Heart left ventricle (tissue), 13 donors: ENCODE data around the gene WNT16.

Experiments used
- CTCF ChIP-seq, 12 donors: fragments of 200-600 bp; sonication (generic) in 4 of 12; IDR thresholded peaks; one replicate each; pipeline versions ENCODE4 v1.5.0 to v1.8.0; 2018 to 2022; ENCODE audit warnings: antibody characterized with exemption in 12 of 12, mild to moderate bottlenecking in 5 of 12
- POLR2A ChIP-seq, 2 donors: fragments of 450-650 bp; IDR thresholded peaks; one replicate each; pipeline ENCODE4 v1.6.1; 2017; ENCODE audit warnings: antibody characterized with exemption in 2 of 2, mild to moderate bottlenecking in 2 of 2, moderate library complexity in 2 of 2
- donor health status: ischemic (EF 13 %, LVEDD 7.1; RV severe dilation, severe dysfunction).
- donor health status: DM: no; HTN: yes; CAD: no.
- donor health status: DM: no; HTN: no; CAD: no.
- donor health status: ischemic (EF 25% LVEDD 6.9; RV normal size, moderate dysfunction).
- donor health status: ischemic (EF 25% LVEDD 5.7; RV mildly dilated, moderate dysfunction).
- donor health status: ischemic (EF 35%, LVEDD 5.7; RV mildly dilated, moderate dysfunction).
- donor health status: nonischemic (EF 11% LVEDD 7.7; RV severe dilation, severe dysfunction).
- donor health status: DM: yes; HTN: yes; CAD: no.
- donor health status: PGD.
- donor health status: ischemic (EF 29% LVEDD 5.4; RV normal size, mild dysfunction).
- donor health status: nonischemic (EF 23%, LVEDD 6.1; RV moderate dilation, normal function).

- TF ChIP-seq CTCF (IDR thresholded peaks at IDR 0.05) (no peak), POLR2A (IDR thresholded peaks at IDR 0.05) (no peak)
Measured at GRCh38 chr7:121384265-121384664, 55.5 kb downstream of the WNT16 start.
